PFSK-1 (cell line): Measurements from ENCODE around the gene RNF31.

Source experiments
- FOXP2 ChIP-seq: optimal IDR thresholded peaks from 2 replicates; pipeline ENCODE3; 2011; ENCODE audit warnings: borderline replicate concordance, control low read depth, inconsistent platforms; ENCODE audit not compliant: insufficient read depth; ENCODE audit errors: extremely low read length, extremely low read depth
- POLR2AphosphoS5 ChIP-seq: IDR thresholded peaks from 2 replicates; pipeline ENCODE4 v1.6.1; 2012; ENCODE audit warnings: low read depth, mild to moderate bottlenecking, control low read depth, low read length, moderate library complexity
- REST ChIP-seq, 2 experiments: IDR thresholded peaks; 2 replicates each; pipeline versions ENCODE4 v1.6.1 to v1.8.0; 2011 to 2012; ENCODE audit warnings: low read depth in 2 of 2, low read length in 2 of 2, control low read depth in 1 of 2, inconsistent platforms in 1 of 2, mild to moderate bottlenecking in 1 of 2, moderate library complexity in 1 of 2; ENCODE audit not compliant: insufficient read depth in 1 of 2
- SIN3A ChIP-seq: IDR thresholded peaks from 2 replicates; pipeline ENCODE4 v1.6.1; 2012; ENCODE audit warnings: mild to moderate bottlenecking, low read length, moderate library complexity, borderline replicate concordance; ENCODE audit not compliant: insufficient read depth
- TAF1 ChIP-seq: IDR thresholded peaks from 2 replicates; pipeline ENCODE4 v1.6.1; 2012; ENCODE audit warnings: low read length, control low read depth, borderline replicate concordance; ENCODE audit not compliant: insufficient read depth

- TF ChIP-seq REST (IDR thresholded peaks at IDR 0.05; ENCODE audit: insufficient read depth in 1 of 2, low read depth in 2 of 2, low read length in 2 of 2) (no peak), POLR2AphosphoS5 (no peak), TAF1 (no peak), SIN3A (no peak), FOXP2 (no peak)
Observed at GRCh38 chr14:24182110-24182882, 35.0 kb downstream of the RNF31 start.
